DOHH2 (cell line): ENCODE data around the gene SESN2.

Experiments used
- H3F3A ChIP-seq: fragments of 200-600 bp; sonication (generic), shearing (Covaris generic); 2 replicates; pipeline ENCODE4 v1.6.0; 2016; ENCODE audit warnings: antibody characterized with exemption, mild to moderate bottlenecking; ENCODE audit not compliant: control insufficient read depth, insufficient read depth
- H3K27ac ChIP-seq: fragments of 200-600 bp; sonication (generic); 2 replicates; pipeline ENCODE4 v1.5.1; 2014; ENCODE audit warnings: low read depth, mild to moderate bottlenecking, low read length, moderate library complexity
- H3K27me3 ChIP-seq: fragments of 200-600 bp; sonication (generic); 2 replicates; pipeline ENCODE4 v1.6.1; 2014; ENCODE audit warnings: mild to moderate bottlenecking, low read length, mixed read lengths; ENCODE audit not compliant: control insufficient read depth
- H3K36me3 ChIP-seq: fragments of 200-600 bp; sonication (generic); 2 replicates; pipeline ENCODE4 v1.6.1; 2014; ENCODE audit warnings: mild to moderate bottlenecking, low read length, moderate library complexity, mixed read lengths; ENCODE audit not compliant: control insufficient read depth
- H3K4me1 ChIP-seq: fragments of 200-600 bp; sonication (generic); 2 replicates; pipeline ENCODE4 v1.6.1; 2014; ENCODE audit warnings: mild to moderate bottlenecking, low read length, mixed read lengths; ENCODE audit not compliant: control insufficient read depth
- H3K4me2 ChIP-seq: fragments of 200-600 bp; sonication (generic); 2 replicates; pipeline ENCODE4 v1.6.0; 2014; ENCODE audit warnings: mild to moderate bottlenecking, low read length, moderate library complexity
- H3K4me3 ChIP-seq: fragments of 200-600 bp; sonication (generic); 2 replicates; pipeline ENCODE4 v1.5.1; 2014; ENCODE audit warnings: mild to moderate bottlenecking, low read length, mixed read lengths
- H3K79me2 ChIP-seq: fragments of 200-600 bp; sonication (generic); 2 replicates; pipeline ENCODE4 v1.6.1; 2014; ENCODE audit warnings: mild to moderate bottlenecking, low read length, mixed read lengths; ENCODE audit not compliant: control insufficient read depth
- H3K9me2 ChIP-seq: fragments of 200-600 bp; sonication (generic); replicated peaks from 2 replicates; pipeline ENCODE4 v1.6.1; 2014; ENCODE audit warnings: mild to moderate bottlenecking, low read length, mixed read lengths; ENCODE audit not compliant: control insufficient read depth
- H3K9me3 ChIP-seq: fragments of 200-600 bp; sonication (generic); 2 replicates; pipeline ENCODE4 v1.6.1; 2014; ENCODE audit warnings: antibody characterized with exemption, low read length, mixed read lengths; ENCODE audit not compliant: control insufficient read depth, insufficient read depth
- H4K20me1 ChIP-seq: fragments of 200-600 bp; sonication (generic); 2 replicates; pipeline ENCODE4 v1.6.0; 2014; ENCODE audit warnings: low read depth, mild to moderate bottlenecking, antibody characterized with exemption, low read length, moderate library complexity; ENCODE audit not compliant: control insufficient read depth, insufficient read depth
- CTCF ChIP-seq: fragments of 200-600 bp; sonication (generic); IDR thresholded peaks from one replicate; pipeline ENCODE4 v1.5.1; 2014; ENCODE audit warnings: antibody characterized with exemption, mild to moderate bottlenecking, low read depth, low read length; ENCODE audit not compliant: poor library complexity, severe bottlenecking
- EZH2phosphoT487 ChIP-seq: fragments of 200-600 bp; sonication (generic); IDR thresholded peaks from 2 replicates; pipeline ENCODE4 v1.6.1; 2017; ENCODE audit warnings: borderline replicate concordance, mild to moderate bottlenecking, antibody characterized with exemption, low read length, moderate library complexity, mixed read lengths

Gene SESN2

GRCh38 chr1:28229089-28229488, 30.2 kb upstream of the SESN2 start:
- no peaks in the 10 kb centered on the region for H3K9me3 ChIP-seq
- H3K4me3 ChIP-seq, result no peak overlapping the region
- no peak overlapping the region for H3K4me2 ChIP-seq
- peaks cover 25% of the 10 kb centered on the region for H3K4me1 ChIP-seq
- TF ChIP-seq EZH2phosphoT487 (no peak), CTCF (no peak)
- H3K9me2 ChIP-seq, result no peaks in the 10 kb centered on the region
- peaks cover 59% of the 10 kb centered on the region for H3K79me2 ChIP-seq
- 0 out of 2 replicates have a peak, but pooled peaks cover 3% of the 10 kb centered on the region for H3F3A ChIP-seq
- no peaks in the 10 kb centered on the region for H4K20me1 ChIP-seq
- no peak overlapping the region for H3K27ac ChIP-seq
- H3K36me3 ChIP-seq, result peaks cover 66% of the 10 kb centered on the region
- no peaks in the 10 kb centered on the region for H3K27me3 ChIP-seq

- Histone ChIP-seq H3K4me3 (no peak overlapping the region), H3K27ac (no peak overlapping the region), H3K36me3 (peaks cover 60% of the 10 kb centered on the region), H3K4me1 (peaks cover 32% of the 10 kb centered on the region), H3K9me2 (no peaks in the 10 kb centered on the region), H3F3A (peaks cover 8% of the 10 kb centered on the region), H3K4me2 (no peak overlapping the region), H3K9me3 (no peaks in the 10 kb centered on the region), H4K20me1 (no peaks in the 10 kb centered on the region), H3K27me3 (no peaks in the 10 kb centered on the region), H3K79me2 (peaks cover 53% of the 10 kb centered on the region)
- TF ChIP-seq CTCF, result no peak
- TF ChIP-seq EZH2phosphoT487, result no peak
Measured at GRCh38 chr1:28229996-28230395, 29.3 kb upstream of the SESN2 start.

GRCh38 chr1:28232558-28233263, 26.6 kb upstream of the SESN2 start, which contains the start of gene DNAJC8:
Gene DNAJC8 (minus strand): TSS chr1:28233029. CDS start chr1:28232998, 31 bp downstream.
- no peak for TF ChIP-seq EZH2phosphoT487
- peaks cover 49% of the 10 kb centered on the region for H3K4me1 ChIP-seq
- H3K4me3 ChIP-seq, result peak within 1 kb of the TSS; percentile 97
- H3K36me3 ChIP-seq, result peaks cover 52% of the 10 kb centered on the region
- no peaks in the 10 kb centered on the region; the same call in 1 of the 2 replicates for H4K20me1 ChIP-seq
- no peaks in the 10 kb centered on the region for H3K9me3 ChIP-seq
- H3K4me2 ChIP-seq, result peak within 1 kb of the TSS; percentile 83
- no peaks in the 10 kb centered on the region for H3K9me2 ChIP-seq
- H3K79me2 ChIP-seq, result peaks cover 70% of the 10 kb centered on the region
- peak within 1 kb of the TSS; percentile 45 for H3K27ac ChIP-seq
- H3F3A ChIP-seq, result peaks cover 15% of the 10 kb centered on the region
- H3K27me3 ChIP-seq, result no peaks in the 10 kb centered on the region

- peak overlapping the region; percentile 97; the same call in 1 of the 2 replicates for H3K4me3 ChIP-seq
- no peaks in the 10 kb centered on the region for H3K9me3 ChIP-seq
- TF ChIP-seq CTCF (no peak), EZH2phosphoT487 (no peak)
- H3K9me2 ChIP-seq, result no peaks in the 10 kb centered on the region
- peaks cover 19% of the 10 kb centered on the region for H3F3A ChIP-seq
- peak overlapping the region; percentile 37 for H3K4me2 ChIP-seq
- H3K27me3 ChIP-seq, result no peaks in the 10 kb centered on the region
- no peak overlapping the region for H3K27ac ChIP-seq
- H3K4me1 ChIP-seq, result peaks cover 54% of the 10 kb centered on the region
- H3K36me3 ChIP-seq, result peaks cover 53% of the 10 kb centered on the region
- H4K20me1 ChIP-seq, result no peaks in the 10 kb centered on the region; the same call in 1 of the 2 replicates
- H3K79me2 ChIP-seq, result peaks cover 75% of the 10 kb centered on the region
Measured at GRCh38 chr1:28233264-28233606, 26.1 kb upstream of the SESN2 start.
